Activated CD8-positive, alpha-beta memory T cell treated with anti-CD3 and anti-CD28 coated beads, Interleukin-2, amount 10 ng/mL, durations not matched to agents 7 days and 5 days (primary cell): ENCODE data around the gene ARGLU1. TPM values are rescaled to one million over a fixed set of nuclear protein-coding genes. Genes with fewer than 3 reads are reported as not detected.
A peak's percentile ranks its signal among the peaks of the same experiment; 100 is the strongest.

ENCODE experiments used
- ATAC-seq: fragments of 150-1000 bp; cut with Tn5 transposase; one replicate; pipeline ENCODE4 v1.10.0; 2021; ENCODE audit warnings: moderate library complexity
- CTCF ChIA-PET: fragments of 350-600 bp; sonication (Branson Sonifier 250); formaldehyde crosslinking; loops from one replicate; lab custom pipeline; 2021; ENCODE audit warnings: antibody characterized with exemption; lab: Charles Lee
- DNase-seq: peaks from one replicate; pipeline ENCODE4 v3.0.0-alpha.2; 2020
- H3K27ac Mint-ChIP-seq: one replicate; pipeline ENCODE4 v1.8.0; 2021; ENCODE audit warnings: mild to moderate bottlenecking, mixed read lengths
- H3K27me3 Mint-ChIP-seq: one replicate; pipeline ENCODE4 v1.8.0; 2021; ENCODE audit warnings: mixed read lengths
- H3K36me3 Mint-ChIP-seq: one replicate; pipeline ENCODE4 v1.8.0; 2021; ENCODE audit warnings: mild to moderate bottlenecking, mixed read lengths
- H3K4me1 Mint-ChIP-seq: one replicate; pipeline ENCODE4 v1.8.0; 2021; ENCODE audit warnings: mixed read lengths
- H3K4me3 Mint-ChIP-seq: one replicate; pipeline ENCODE4 v1.8.0; 2021; ENCODE audit warnings: mild to moderate bottlenecking, moderate library complexity, mixed read lengths
- H3K9me3 Mint-ChIP-seq: one replicate; pipeline ENCODE4 v1.8.0; 2022; ENCODE audit warnings: low read depth, mixed read lengths
- total RNA-seq, 2 experiments: library from RNA; stranded (reverse); gene quantifications; one replicate each; pipeline ENCODE4 v1.2.3, GENCODE V29; 2021

ARGLU1 gene
- total RNA-seq, 2 experiments from 2014 or later: 111 to 138 TPM

DNA sequence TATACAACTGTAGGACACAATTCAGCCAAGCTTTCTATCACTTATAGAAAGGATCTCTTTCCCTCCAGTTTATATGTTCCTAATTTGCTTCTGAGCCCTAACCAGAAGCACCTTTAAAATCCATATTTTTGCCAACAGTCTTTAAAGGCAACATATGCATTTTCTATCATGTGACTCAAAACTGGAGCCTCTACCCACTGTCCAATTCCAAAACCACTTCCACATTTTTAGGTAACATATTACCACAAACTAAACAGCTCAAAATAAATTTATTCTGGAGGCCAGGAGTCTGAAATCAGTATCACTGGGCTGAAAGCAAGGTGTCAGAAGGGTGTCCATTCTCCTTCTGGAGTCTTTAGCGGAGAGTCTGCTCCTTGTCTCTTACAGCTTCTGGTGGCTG lies 16.6 kb downstream of the ARGLU1 start:
- peaks cover 35% of the 10 kb centered on the region for H3K4me1 Mint-ChIP-seq
- H3K27me3 Mint-ChIP-seq: no peaks in the 10 kb centered on the region
- DNase-seq: no peak
- CTCF ChIA-PET: interaction anchor here (3.0 kb wide), 1 partner anchor 15 kb away, joined by 9 read pairs; the partner anchor contains the start of gene EFNB2
- no peak overlapping the region for H3K4me3 Mint-ChIP-seq
- H3K9me3 Mint-ChIP-seq: no peaks in the 10 kb centered on the region
- peak overlapping the region; percentile 2 for H3K27ac Mint-ChIP-seq
- ATAC-seq: no peak
- H3K36me3 Mint-ChIP-seq: peaks cover 48% of the 10 kb centered on the region

DNA sequence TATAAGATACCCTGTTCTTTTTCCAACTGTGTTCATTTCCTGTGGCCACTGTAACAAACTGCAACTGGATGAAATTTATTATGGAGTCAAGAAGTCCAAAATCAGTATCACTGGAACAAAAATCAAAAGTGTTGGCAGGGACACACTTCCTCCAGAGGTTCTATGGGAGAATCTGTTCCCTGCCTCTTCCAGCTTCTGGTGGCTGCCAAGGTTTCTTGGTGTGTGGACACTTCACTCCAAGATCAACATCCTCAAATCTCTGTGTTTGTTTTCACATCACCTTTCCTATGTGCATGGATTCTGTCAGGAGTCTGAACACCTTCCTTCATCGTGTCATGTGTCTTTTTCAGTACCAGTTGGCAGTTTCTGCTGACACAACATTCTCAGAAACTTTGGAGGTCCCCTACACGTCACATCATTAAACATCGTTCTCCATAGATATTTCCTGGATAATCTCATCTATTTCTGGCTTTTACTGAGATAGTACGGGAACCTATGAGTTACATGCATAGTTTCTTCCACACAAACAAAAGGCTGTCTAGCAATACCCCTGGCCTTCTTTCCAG lies 17.3 kb downstream of the ARGLU1 start:
- no peak for ATAC-seq
- H3K27me3 Mint-ChIP-seq: no peaks in the 10 kb centered on the region
- no peaks in the 10 kb centered on the region for H3K9me3 Mint-ChIP-seq
- H3K27ac Mint-ChIP-seq: no peak overlapping the region
- H3K4me3 Mint-ChIP-seq: no peak overlapping the region
- CTCF ChIA-PET: interaction anchor here (3.0 kb wide), 1 partner anchor 15 kb away, joined by 9 read pairs; the partner anchor contains the start of gene EFNB2
- H3K4me1 Mint-ChIP-seq: peaks cover 32% of the 10 kb centered on the region
- peaks cover 41% of the 10 kb centered on the region for H3K36me3 Mint-ChIP-seq
- DNase-seq: no peak

DNA sequence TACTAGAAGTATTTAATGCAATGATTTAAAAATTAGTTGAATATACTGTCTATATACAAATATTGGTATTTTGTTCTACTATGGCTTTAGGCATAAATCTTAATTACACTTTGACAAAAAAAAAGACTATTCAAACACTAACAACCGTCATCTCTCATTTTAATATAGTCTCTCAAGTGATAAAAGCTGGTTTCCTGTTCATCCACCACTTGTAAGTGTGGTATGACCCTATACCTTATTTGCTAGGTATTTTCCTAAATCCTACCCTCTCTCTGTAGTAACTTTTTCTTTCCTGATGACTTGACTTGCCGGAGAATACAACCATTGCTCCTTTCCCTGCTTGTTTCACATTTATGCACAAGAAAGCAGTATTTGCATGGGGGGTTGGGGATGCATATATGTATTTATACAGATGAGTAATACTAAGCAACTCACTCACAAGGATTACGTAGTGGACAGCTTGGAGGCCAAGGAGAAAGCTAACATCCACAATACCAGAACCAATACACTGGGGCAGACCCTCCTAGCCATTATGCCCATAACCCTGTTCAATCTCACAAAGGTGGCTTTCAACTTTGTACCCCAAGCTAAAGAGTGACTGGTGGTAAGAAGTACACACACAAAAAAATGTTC lies 19.8 kb downstream of the ARGLU1 start:
- Mint-ChIP-seq H3K36me3 (peaks cover 21% of the 10 kb centered on the region), H3K27me3 (no peaks in the 10 kb centered on the region), H3K4me1 (peaks cover 21% of the 10 kb centered on the region), H3K9me3 (no peaks in the 10 kb centered on the region), H3K4me3 (no peak overlapping the region), H3K27ac (no peak overlapping the region)
- CTCF ChIA-PET: interaction anchor here (3.0 kb wide), 1 partner anchor 12 kb away, joined by 9 read pairs; the partner anchor contains the start of gene EFNB2
- ATAC-seq (no peak), DNase-seq (no peak)

DNA sequence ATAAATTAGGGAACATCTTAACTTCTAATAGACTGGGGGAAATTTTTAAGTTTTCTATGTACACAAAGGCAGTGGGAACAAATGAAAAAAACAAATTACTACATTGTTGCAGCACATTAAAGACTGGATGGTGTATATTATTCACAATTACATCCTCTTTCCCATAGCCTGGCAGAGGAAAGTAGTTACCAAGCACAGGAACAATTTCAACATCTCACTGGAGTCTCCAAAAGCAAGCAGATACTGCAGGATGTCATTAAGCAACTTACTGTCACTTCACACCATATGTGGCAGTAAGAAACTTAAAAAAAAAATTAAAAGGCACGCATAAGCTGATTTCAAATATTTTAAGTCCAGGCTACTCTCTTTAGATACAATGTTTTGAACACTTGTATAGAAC lies 26.1 kb downstream of the ARGLU1 start:
- Mint-ChIP-seq H3K9me3 (no peaks in the 10 kb centered on the region), H3K4me3 (no peak overlapping the region), H3K36me3 (peaks cover 11% of the 10 kb centered on the region), H3K4me1 (no peaks in the 10 kb centered on the region), H3K27ac (no peak overlapping the region), H3K27me3 (no peaks in the 10 kb centered on the region)
- no peak for ATAC-seq
- CTCF ChIA-PET: interaction anchor here (0.9 kb wide), 1 partner anchor 43 kb away, joined by 3 read pairs; no protein-coding TSS in a partner anchor
- no peak for DNase-seq

DNA sequence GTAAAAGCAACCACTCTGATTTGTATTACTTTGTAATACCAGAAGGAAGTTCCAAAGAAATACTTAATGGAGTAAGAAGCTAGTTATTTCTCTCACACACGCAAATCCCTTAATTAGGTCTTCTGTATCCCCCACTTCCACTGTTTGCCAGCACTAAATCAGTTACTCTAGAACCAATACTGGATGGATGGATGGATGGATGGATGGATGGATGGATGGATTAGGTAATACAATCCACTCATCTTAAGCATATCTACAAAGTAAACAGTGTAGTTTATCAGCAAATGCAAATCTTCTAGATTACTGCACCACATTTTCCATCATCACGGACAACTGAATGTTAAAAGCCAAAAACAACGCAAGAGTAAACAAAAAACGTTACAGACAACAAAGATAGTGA lies 27.3 kb downstream of the ARGLU1 start:
- Mint-ChIP-seq H3K27ac (no peak overlapping the region), H3K4me3 (no peak overlapping the region), H3K36me3 (peaks cover 11% of the 10 kb centered on the region), H3K9me3 (no peaks in the 10 kb centered on the region), H3K4me1 (peaks cover 3% of the 10 kb centered on the region), H3K27me3 (peaks cover 3% of the 10 kb centered on the region)
- no peak for DNase-seq
- CTCF ChIA-PET: no interaction called here
- no peak for ATAC-seq

DNA sequence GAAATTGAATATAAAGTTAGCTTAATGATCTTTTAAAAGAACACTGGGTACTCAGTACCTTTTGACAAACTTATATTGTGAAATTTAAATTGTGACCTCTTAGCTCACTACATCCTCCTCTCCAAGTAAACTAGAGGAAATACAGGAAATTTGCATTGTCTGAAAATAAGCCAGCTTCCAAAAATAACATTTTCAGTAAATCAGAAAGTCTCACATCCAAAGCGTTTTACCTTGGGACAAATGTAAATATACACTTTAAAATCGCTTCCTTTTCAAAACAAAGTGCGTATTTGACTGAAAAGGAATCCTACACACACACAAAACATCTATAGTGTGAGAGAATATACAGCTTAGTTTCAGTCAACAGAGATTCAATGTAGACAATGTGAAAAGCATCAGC lies 30.4 kb downstream of the ARGLU1 start:
- peaks cover 14% of the 10 kb centered on the region for H3K4me1 Mint-ChIP-seq
- no peak for ATAC-seq
- H3K27ac Mint-ChIP-seq: no peak overlapping the region
- peaks cover 11% of the 10 kb centered on the region for H3K36me3 Mint-ChIP-seq
- H3K4me3 Mint-ChIP-seq: no peak overlapping the region
- no peaks in the 10 kb centered on the region for H3K9me3 Mint-ChIP-seq
- no peak for DNase-seq
- CTCF ChIA-PET: interaction anchor here (1.7 to 3.4 kb wide), 5 partner anchors 9 to 137 kb away, joined by 4 to 36 read pairs (median 8); partner anchors contain the start of gene ARGLU1
- peaks cover 21% of the 10 kb centered on the region for H3K27me3 Mint-ChIP-seq

DNA sequence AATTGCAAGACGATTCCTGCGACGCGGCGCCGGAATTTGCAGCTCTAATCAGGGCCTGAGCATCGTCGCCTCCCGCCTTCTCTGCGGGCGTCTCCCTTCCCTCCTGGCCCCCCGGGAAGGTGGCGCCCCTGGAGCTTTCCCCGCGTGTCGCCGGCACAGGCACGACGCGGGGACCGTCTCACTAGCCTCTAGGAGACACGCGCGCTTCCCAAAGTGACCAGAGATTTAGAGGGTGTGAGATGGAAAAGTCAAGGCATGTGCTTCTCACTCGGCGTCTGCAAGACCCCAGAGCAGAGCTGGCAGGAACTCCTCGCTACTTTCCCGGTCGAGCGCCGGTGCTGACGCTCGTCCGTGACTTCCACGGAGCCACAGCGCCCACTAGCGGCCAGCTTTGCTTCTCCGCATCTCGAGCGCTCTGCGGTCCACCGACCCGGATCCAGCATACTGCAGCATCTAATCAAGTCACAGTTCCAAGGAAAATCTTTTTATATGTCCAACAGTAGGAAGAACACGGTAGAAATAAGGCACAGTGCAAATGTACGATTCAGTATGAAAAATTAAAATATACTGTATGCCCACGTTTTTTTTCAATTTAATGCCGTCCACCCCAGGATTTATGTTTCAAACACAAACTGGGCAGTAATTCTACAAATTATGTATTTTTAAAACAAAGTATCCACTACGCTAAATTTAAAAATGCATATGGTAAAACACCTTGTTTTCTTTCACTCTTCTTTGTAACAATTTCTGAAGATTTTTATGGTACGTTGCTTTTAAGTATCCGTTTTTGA lies 31.5 kb downstream of the ARGLU1 start:
- peaks cover 14% of the 10 kb centered on the region for H3K4me1 Mint-ChIP-seq
- no peaks in the 10 kb centered on the region for H3K9me3 Mint-ChIP-seq
- H3K4me3 Mint-ChIP-seq: peak overlapping the region; percentile 83
- peaks cover 30% of the 10 kb centered on the region for H3K27me3 Mint-ChIP-seq
- H3K36me3 Mint-ChIP-seq: peaks cover 9% of the 10 kb centered on the region
- H3K27ac Mint-ChIP-seq: peak overlapping the region; percentile 67
- ATAC-seq (peak; percentile 31), DNase-seq (peak; percentile 87)
- CTCF ChIA-PET: interaction anchor here (0.7 to 3.4 kb wide), 25 partner anchors 10 to 1395 kb away, joined by 3 to 36 read pairs (median 4); partner anchors contain the start of gene ARGLU1

DNA sequence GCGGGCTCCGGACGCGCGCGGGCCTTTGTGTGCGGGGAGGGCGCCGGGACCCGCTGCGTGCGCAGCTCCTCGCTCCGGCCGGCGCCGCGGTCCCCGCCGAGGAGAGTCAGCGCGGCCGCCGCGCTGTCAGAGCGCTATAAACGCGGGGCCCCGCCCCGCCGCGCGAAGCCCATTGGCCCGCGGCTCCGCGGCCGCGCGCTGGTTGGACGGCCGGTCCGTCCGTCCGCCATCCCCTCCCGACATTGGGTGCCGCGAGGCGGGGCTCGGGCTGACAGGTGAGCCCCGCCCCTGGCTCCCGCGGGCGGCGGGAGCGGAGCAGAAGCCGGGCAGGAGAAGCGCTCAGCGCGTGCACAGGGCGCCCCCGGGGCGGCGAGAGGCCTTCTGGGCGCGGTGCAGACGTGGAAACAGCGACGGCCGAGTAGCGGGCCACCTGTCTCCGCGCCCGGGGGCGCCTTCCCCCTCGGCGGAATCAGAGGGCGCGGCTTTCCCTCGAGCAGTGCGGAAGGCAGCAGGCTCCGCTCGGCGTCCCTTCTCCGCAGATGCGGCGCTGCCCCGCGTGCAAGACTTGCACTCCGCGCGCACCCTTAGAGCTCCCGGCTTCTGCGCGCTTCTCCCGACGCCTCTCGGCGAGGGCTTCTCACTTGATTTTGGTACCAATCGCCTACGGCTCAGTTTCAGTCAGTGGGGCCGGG lies 32.2 kb downstream of the ARGLU1 start, which contains the start of gene EFNB2:
Gene EFNB2 (minus strand): TSS at position 111 of the 692 bp plus-strand sequence. CDS start 698 bp downstream, outside the sequence.
- peak within 1 kb of the TSS; percentile 67 for H3K27ac Mint-ChIP-seq
- H3K27me3 Mint-ChIP-seq: peaks cover 37% of the 10 kb centered on the region
- CTCF ChIA-PET: interaction anchor here (0.6 to 3.4 kb wide), 27 partner anchors 10 to 1397 kb away, joined by 3 to 36 read pairs (median 4); partner anchors contain the start of gene ARGLU1
- H3K4me3 Mint-ChIP-seq: peak within 1 kb of the TSS; percentile 83
- H3K36me3 Mint-ChIP-seq: peaks cover 2% of the 10 kb centered on the region
- H3K4me1 Mint-ChIP-seq: peaks cover 14% of the 10 kb centered on the region
- ATAC-seq (peak; percentile 97), DNase-seq (peak; percentile 90)
- no peaks in the 10 kb centered on the region for H3K9me3 Mint-ChIP-seq

DNA sequence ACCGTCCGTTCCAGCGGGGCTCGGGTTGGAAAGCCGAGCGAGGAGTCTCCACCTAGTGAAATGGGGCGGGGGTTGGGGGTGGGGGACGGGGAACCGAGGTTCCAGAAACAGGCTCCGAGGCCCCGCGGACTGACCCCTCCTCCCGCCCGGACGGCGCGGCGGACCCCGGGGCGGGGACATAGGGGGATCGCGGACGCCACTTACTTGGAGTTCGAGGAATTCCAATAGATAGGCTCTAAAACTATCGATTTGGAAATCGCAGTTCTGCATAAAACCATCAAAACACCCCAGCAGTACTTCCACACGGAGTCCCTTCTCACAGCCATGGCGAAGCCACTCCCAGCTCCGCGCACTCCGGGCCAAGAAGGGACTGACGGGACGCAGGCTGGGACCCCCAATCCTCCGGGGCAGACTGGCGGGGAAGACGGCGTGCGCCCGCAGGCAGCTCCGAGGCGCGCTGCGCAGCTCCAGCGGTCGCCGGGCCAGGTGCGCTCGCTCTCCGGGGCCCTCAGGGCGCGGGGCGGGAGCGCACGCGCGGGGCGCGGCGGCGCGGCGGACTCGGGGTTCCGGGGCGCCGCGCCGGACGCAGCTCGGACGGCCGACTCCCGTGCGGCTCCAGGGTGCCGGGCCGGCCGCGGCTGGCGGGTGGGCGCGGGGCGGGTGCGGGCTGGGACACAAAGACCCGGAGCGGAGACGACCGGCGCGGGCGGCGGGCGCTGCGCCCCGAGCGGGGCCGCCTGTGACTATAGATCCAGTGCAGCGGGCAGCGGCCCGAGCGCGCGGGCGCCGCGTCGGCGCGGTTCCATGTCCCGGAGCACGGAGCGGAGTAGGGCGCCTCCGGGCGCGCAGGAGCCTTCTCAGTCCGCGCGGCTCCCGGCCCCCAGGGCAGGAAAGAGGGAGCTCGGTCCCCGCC lies 33.0 kb downstream of the ARGLU1 start:
- DNase-seq (no peak), ATAC-seq (peak; percentile 1)
- Mint-ChIP-seq H3K36me3 (no peaks in the 10 kb centered on the region), H3K27me3 (peaks cover 44% of the 10 kb centered on the region), H3K9me3 (no peaks in the 10 kb centered on the region), H3K4me1 (peaks cover 14% of the 10 kb centered on the region), H3K27ac (no peak overlapping the region), H3K4me3 (peak overlapping the region; percentile 60)
- CTCF ChIA-PET: interaction anchor here (0.6 to 3.4 kb wide), 12 partner anchors 11 to 1396 kb away, joined by 3 to 36 read pairs (median 4); partner anchors contain the start of gene ARGLU1

DNA sequence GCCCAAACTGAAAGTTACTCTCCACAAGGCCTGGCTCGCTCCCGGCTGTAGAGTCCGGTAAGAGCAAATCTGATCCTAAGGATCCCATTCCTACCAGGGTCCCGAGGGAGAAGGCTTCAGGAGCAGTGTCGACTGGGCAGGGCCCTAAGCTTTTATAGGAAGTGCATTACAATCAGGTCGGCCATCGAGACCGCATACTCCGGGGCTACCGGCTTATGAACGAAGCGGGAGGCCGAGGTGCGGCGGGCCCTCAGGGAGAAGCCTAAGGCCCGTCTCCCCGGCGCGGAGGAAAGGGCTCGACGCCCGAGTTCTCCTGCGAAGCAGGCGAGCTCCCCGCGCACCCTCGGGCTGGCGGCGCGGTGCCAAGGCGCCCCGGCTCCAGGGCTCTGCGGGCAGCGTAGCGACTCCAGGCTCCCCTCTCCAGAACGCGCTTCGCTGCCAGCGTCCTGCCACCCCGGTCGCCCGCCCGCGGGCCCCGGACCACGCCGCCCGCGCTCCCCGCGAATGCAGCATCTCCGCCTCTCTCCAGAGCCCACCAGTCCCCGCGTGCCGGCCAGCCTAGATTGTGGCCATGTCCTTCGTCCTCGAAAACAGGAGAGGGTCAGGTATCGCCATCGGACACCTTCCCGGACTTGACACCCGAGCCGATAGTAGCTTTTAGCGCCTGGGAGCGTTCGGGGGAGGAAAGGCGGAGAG lies 33.8 kb downstream of the ARGLU1 start:
- ATAC-seq (no peak), DNase-seq (no peak)
- H3K27ac Mint-ChIP-seq: no peak overlapping the region
- no peak overlapping the region for H3K4me3 Mint-ChIP-seq
- H3K4me1 Mint-ChIP-seq: peaks cover 14% of the 10 kb centered on the region
- CTCF ChIA-PET: interaction anchor here (0.7 to 1.2 kb wide), 3 partner anchors 33 to 1395 kb away, joined by 3 read pairs; partner anchors contain the start of gene ARGLU1
- no peaks in the 10 kb centered on the region for H3K36me3 Mint-ChIP-seq
- H3K27me3 Mint-ChIP-seq: peaks cover 51% of the 10 kb centered on the region
- no peaks in the 10 kb centered on the region for H3K9me3 Mint-ChIP-seq

DNA sequence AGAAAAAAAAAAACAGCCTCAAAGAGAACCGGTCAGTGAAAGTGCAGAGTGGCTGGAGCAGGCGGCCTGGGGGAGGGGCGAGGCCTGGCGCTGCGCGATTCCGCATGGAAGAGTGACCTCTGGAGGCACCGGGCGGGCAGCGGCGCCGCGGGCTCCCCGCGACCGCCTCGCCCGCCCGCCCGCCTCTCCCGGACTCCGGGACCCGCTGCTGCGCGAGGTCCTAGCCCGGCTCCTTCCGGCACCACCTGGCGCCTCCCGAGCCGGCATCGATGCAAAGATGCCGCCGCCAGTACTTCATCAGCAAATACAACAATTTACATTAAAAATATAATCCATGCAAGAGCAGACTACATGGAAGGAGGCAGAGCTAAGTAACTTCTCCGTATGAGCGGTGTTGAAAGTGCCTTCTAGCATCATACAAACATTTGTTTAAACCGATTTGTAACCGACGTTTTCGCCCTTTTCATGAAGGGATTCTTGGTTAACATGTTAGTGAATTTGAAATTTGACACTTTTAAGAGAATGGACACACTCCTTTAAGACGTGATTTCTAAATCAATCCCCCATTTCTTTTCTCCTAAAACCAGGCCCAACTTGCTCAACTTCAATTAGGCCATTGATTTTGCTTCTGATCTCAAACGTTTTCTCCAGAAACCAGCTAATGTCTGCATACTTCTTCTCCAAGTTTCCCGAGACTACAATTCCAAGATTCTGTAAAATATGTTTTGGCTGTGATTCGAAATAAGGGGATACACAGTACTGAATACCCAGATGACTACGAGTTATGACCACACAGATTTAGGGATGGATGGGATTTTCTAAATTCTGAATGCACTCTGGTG lies 34.6 kb downstream of the ARGLU1 start:
- no peaks in the 10 kb centered on the region for H3K9me3 Mint-ChIP-seq
- CTCF ChIA-PET: interaction anchor here (0.6 to 1.5 kb wide), 4 partner anchors 25 to 89 kb away, joined by 3 to 4 read pairs (median 3); partner anchors contain the start of gene ARGLU1
- peak overlapping the region; percentile 7 for H3K4me3 Mint-ChIP-seq
- peaks cover 14% of the 10 kb centered on the region for H3K4me1 Mint-ChIP-seq
- ATAC-seq (no peak), DNase-seq (peak; percentile 41)
- peaks cover 56% of the 10 kb centered on the region for H3K27me3 Mint-ChIP-seq
- H3K36me3 Mint-ChIP-seq: no peaks in the 10 kb centered on the region
- peak overlapping the region; percentile 56 for H3K27ac Mint-ChIP-seq
